Breast epithelium (tissue), 4 donors: ENCODE results near the gene CEBPA. TPM values are rescaled to one million over a fixed set of nuclear protein-coding genes. Genes with fewer than 3 reads are reported as not detected.

Source experiments
- DNase-seq, 2 donors: peaks; one replicate each; pipeline ENCODE4 v3.0.0-alpha.2; 2019; ENCODE audit warnings: low spot score in 2 of 2
- H3K27ac ChIP-seq, 2 donors: fragments of 200-600 bp; sonication (generic) in 1 of 2; one replicate each; pipeline ENCODE4 v1.5.1; 2016 to 2019; ENCODE audit warnings: mild to moderate bottlenecking in 1 of 2
- H3K27me3 ChIP-seq, 2 donors: fragments of 200-600 bp; sonication (generic) in 1 of 2; one replicate each; pipeline versions ENCODE4 v1.5.1 to v1.6.0; 2017 to 2019; ENCODE audit warnings: control low read depth in 1 of 2, mild to moderate bottlenecking in 1 of 2
- H3K36me3 ChIP-seq: fragments of 200-600 bp; one replicate; pipeline ENCODE4 v1.5.1; 2019
- H3K4me1 ChIP-seq, 2 donors: fragments of 200-600 bp; sonication (generic); one replicate each; pipeline ENCODE4 v1.5.1; 2016 to 2019; ENCODE audit warnings: control low read depth in 1 of 2
- H3K4me3 ChIP-seq, 3 donors: fragments of 200-600 bp; sonication (generic); 1 replicate in 2 of 3; 2 replicates in 1 of 3; pipeline ENCODE4 v1.5.1; 2016 to 2019; ENCODE audit warnings: mild to moderate bottlenecking in 3 of 3, moderate library complexity in 2 of 3
- H3K9me3 ChIP-seq, 2 donors: fragments of 200-600 bp; sonication (generic) in 1 of 2; one replicate each; pipeline ENCODE4 v1.5.1; 2016 to 2019; ENCODE audit warnings: control low read depth in 1 of 2
- POLR2A ChIP-seq: fragments of 450-650 bp; IDR thresholded peaks from one replicate; pipeline ENCODE4 v1.6.1; 2016; ENCODE audit warnings: antibody characterized with exemption, mild to moderate bottlenecking, moderate library complexity
- POLR2AphosphoS5 ChIP-seq, 3 donors: sonication (generic); formaldehyde crosslinking; IDR thresholded peaks; one replicate each; pipeline ENCODE4 v1.6.1; 2017; ENCODE audit warnings: antibody characterized with exemption in 3 of 3
- intact Hi-C: fragments of 100-400 bp; cut with DNase I; formaldehyde crosslinking; loops from one replicate; pipeline ENCODE4 v1.15.1; 2023; ENCODE audit warnings: low total_unique reads
- total RNA-seq, 3 donors: library from RNA; depleted of rRNA; stranded (reverse); fragments of >200 nt; gene quantifications; one replicate each; pipeline ENCODE4 v1.1.0, GENCODE V29; 2016
- TF ChIP-seq, protein P1 (sequence below), 3 donors: fragments of 450-650 bp; IDR thresholded peaks; one replicate each; pipeline ENCODE4 v1.5.1; 2016 to 2017; ENCODE audit warnings: antibody characterized with exemption in 3 of 3, mild to moderate bottlenecking in 3 of 3, moderate library complexity in 3 of 3

Gene CEBPA
- total RNA-seq, 3 donors from 2014 or later: 35.1 to 263 (median 67.5) TPM

DNA sequence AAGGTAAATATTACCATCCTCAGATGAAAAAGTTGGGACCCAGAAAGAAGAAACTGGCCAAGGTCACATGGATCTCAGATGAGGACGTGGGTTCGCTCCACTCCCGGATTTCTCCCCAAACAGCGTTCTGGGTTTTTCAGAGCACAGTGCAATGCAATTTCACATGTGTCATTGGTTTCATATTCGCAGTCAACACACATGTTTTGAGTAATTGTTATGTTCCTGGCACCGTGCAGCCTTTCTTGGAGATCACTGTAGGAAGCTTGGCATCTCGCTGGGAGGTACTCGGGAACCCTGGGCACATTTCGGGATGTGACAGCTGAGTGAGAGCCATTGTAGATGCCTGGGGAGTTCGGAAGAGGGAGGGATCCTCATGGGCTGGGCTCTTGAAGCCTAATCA, 45.0 kb upstream of the CEBPA start:
- intact Hi-C loops: no loop called here
- H3K27me3 ChIP-seq: no peaks in the 10 kb centered on the region
- H3K4me3 ChIP-seq: no peak overlapping the region
- no peaks in the 10 kb centered on the region for H3K4me1 ChIP-seq
- no peaks in the 10 kb centered on the region for H3K36me3 ChIP-seq
- no peak for TF ChIP-seq POLR2A
- TF ChIP-seq POLR2AphosphoS5 (IDR thresholded peaks at IDR 0.05): no peak
- TF ChIP-seq, protein P1, sequence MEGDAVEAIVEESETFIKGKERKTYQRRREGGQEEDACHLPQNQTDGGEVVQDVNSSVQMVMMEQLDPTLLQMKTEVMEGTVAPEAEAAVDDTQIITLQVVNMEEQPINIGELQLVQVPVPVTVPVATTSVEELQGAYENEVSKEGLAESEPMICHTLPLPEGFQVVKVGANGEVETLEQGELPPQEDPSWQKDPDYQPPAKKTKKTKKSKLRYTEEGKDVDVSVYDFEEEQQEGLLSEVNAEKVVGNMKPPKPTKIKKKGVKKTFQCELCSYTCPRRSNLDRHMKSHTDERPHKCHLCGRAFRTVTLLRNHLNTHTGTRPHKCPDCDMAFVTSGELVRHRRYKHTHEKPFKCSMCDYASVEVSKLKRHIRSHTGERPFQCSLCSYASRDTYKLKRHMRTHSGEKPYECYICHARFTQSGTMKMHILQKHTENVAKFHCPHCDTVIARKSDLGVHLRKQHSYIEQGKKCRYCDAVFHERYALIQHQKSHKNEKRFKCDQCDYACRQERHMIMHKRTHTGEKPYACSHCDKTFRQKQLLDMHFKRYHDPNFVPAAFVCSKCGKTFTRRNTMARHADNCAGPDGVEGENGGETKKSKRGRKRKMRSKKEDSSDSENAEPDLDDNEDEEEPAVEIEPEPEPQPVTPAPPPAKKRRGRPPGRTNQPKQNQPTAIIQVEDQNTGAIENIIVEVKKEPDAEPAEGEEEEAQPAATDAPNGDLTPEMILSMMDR (IDR thresholded peaks at IDR 0.05): no peak
- H3K27ac ChIP-seq: no peak overlapping the region
- no peaks in the 10 kb centered on the region for H3K9me3 ChIP-seq
- no peak for DNase-seq

DNA sequence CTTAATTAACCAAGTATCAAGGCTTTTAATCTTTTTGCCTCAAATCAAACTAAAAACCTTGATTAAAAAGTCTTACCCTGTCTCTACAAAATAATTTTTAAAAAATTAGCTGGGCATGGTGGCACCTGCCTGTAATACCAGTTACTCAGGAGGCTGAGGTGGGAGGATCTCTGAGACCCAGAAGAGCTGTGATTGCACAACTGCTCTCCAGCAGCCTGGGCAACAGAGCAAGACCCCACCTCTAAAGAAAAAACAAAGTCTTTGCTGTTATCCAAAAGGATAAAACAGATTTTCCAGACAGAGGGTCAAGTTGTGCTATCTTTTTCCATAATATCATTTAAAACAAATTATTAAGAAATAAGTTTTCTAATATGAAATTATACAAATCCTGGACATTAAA, 44.3 kb upstream of the CEBPA start:
- no peaks in the 10 kb centered on the region for H3K36me3 ChIP-seq
- intact Hi-C loops: no loop called here
- no peak for DNase-seq
- no peak overlapping the region for H3K4me3 ChIP-seq
- no peak overlapping the region for H3K27ac ChIP-seq
- no peaks in the 10 kb centered on the region for H3K9me3 ChIP-seq
- no peaks in the 10 kb centered on the region for H3K27me3 ChIP-seq
- H3K4me1 ChIP-seq: no peaks in the 10 kb centered on the region
- TF ChIP-seq, protein P1 (IDR thresholded peaks at IDR 0.05): no peak

GRCh38 chr19:33345163-33345562, 42.8 kb upstream of the CEBPA start:
- no peak for DNase-seq
- H3K27me3 ChIP-seq: no peaks in the 10 kb centered on the region
- H3K4me3 ChIP-seq: no peak overlapping the region
- intact Hi-C loops: no loop called here
- no peak overlapping the region for H3K27ac ChIP-seq
- H3K36me3 ChIP-seq: no peaks in the 10 kb centered on the region
- H3K4me1 ChIP-seq: no peaks in the 10 kb centered on the region
- TF ChIP-seq, protein P1 (IDR thresholded peaks at IDR 0.05): no peak
- TF ChIP-seq POLR2AphosphoS5 (IDR thresholded peaks at IDR 0.05) (no peak), POLR2A (no peak)
- H3K9me3 ChIP-seq: no peaks in the 10 kb centered on the region

DNA sequence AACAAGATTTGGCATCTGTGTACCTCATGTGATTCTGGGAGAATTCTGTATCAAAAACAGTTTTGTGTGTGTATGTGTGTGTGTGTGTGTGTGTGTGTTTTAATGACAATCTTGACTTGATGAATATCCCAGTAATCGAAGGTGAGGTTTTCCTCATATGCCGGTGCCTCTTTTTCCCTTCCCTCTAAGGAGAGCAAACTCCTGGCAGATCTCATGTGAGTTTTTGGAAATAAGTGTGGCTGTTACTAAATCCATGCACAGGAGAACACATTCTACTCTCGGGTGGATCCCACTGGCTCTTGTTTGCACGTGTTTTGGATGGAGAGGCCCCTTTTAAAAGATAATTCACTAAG, 42.2 kb upstream of the CEBPA start:
- TF ChIP-seq POLR2AphosphoS5 (IDR thresholded peaks at IDR 0.05) (no peak), POLR2A (no peak)
- TF ChIP-seq, protein P1 (IDR thresholded peaks at IDR 0.05): no peak
- H3K4me3 ChIP-seq: no peak overlapping the region
- DNase-seq: no peak
- H3K27me3 ChIP-seq: no peaks in the 10 kb centered on the region
- intact Hi-C loops: no loop called here
- H3K4me1 ChIP-seq: no peaks in the 10 kb centered on the region
- H3K36me3 ChIP-seq: no peaks in the 10 kb centered on the region
- no peaks in the 10 kb centered on the region for H3K9me3 ChIP-seq
- no peak overlapping the region for H3K27ac ChIP-seq

DNA sequence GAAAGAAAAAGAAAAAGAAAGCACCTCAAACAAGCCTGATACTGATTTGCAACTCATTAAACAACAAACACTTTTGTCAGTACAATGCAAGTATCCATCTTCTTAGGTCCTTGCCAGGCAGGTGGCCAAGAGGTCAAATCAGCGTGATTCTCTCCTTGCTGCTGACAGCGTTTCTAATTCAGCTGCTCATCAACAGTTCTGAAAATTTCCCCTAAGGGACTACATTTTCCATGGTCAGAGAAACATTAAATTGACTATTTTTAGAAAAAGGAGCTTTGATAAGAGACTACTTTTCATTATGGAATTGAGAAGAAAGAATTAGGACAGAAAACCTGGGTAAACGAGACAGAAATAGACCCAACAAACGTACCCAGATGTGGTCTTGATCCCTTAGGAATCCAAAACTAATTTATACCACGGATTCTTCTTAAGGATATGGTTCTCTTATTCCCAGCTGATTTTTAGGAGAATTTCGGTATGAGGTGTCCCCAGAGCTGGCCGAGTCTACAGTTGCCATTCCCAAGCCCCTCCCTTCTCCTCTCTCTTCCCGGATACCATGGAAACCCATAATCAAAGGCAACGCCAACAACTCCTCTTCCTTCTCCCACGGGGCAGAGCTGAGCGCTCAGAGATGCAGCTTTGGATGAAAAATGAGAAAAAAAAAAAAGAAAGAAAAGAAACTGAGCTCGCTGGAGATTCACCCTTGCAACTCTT, 41.7 kb upstream of the CEBPA start:
- intact Hi-C loops: no loop called here
- no peak for DNase-seq
- TF ChIP-seq POLR2A: no peak
- TF ChIP-seq, protein P1 (IDR thresholded peaks at IDR 0.05): no peak
- TF ChIP-seq POLR2AphosphoS5 (IDR thresholded peaks at IDR 0.05): no peak
- H3K4me3 ChIP-seq: peak overlapping the region in 1 of 3 donors; percentile 27
- no peaks in the 10 kb centered on the region for H3K9me3 ChIP-seq
- H3K36me3 ChIP-seq: no peaks in the 10 kb centered on the region
- no peaks in the 10 kb centered on the region for H3K27me3 ChIP-seq
- no peaks in the 10 kb centered on the region for H3K4me1 ChIP-seq
- no peak overlapping the region for H3K27ac ChIP-seq
